Measurements from ENCODE around the gene CRYL1. TPM values are rescaled to one million over a fixed set of nuclear protein-coding genes. Genes with fewer than 3 reads are reported as not detected.

The CRYL1 gene
- total RNA-seq, 1 experiment from 2014 or later: 2.9 TPM

DNA sequence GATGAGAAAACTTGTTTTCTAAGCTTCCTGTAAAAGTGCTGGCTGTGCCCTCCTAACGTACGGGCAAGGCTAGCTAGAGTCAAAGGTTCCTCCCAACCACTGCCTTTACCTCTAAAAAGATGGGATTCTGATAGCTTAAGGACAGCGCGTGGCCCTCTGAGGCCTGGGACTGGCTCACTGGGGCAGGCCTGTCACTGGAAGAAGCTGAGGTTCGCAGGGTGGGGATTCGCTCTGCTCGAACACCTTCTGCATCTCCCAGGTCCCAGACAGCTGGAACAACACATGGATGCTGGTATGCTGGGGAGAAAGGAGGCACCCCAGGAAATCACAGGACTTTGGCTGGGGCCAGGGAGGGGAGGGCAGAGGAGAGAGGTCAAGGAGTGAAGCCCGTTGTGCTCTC lies 53.1 kb downstream of the CRYL1 start (continued):
- no peak for TF ChIP-seq MAX (CRISPR knock-in tag; IDR thresholded peaks at IDR 0.05)
- TF ChIP-seq, protein P1, sequence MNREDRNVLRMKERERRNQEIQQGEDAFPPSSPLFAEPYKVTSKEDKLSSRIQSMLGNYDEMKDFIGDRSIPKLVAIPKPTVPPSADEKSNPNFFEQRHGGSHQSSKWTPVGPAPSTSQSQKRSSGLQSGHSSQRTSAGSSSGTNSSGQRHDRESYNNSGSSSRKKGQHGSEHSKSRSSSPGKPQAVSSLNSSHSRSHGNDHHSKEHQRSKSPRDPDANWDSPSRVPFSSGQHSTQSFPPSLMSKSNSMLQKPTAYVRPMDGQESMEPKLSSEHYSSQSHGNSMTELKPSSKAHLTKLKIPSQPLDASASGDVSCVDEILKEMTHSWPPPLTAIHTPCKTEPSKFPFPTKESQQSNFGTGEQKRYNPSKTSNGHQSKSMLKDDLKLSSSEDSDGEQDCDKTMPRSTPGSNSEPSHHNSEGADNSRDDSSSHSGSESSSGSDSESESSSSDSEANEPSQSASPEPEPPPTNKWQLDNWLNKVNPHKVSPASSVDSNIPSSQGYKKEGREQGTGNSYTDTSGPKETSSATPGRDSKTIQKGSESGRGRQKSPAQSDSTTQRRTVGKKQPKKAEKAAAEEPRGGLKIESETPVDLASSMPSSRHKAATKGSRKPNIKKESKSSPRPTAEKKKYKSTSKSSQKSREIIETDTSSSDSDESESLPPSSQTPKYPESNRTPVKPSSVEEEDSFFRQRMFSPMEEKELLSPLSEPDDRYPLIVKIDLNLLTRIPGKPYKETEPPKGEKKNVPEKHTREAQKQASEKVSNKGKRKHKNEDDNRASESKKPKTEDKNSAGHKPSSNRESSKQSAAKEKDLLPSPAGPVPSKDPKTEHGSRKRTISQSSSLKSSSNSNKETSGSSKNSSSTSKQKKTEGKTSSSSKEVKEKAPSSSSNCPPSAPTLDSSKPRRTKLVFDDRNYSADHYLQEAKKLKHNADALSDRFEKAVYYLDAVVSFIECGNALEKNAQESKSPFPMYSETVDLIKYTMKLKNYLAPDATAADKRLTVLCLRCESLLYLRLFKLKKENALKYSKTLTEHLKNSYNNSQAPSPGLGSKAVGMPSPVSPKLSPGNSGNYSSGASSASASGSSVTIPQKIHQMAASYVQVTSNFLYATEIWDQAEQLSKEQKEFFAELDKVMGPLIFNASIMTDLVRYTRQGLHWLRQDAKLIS (CRISPR knock-in tag; IDR thresholded peaks at IDR 0.05; ENCODE audit: borderline replicate concordance): no peak
- no peak for TF ChIP-seq NR1H2 (CRISPR knock-in tag; IDR thresholded peaks at IDR 0.05)
- TF ChIP-seq, protein P2, sequence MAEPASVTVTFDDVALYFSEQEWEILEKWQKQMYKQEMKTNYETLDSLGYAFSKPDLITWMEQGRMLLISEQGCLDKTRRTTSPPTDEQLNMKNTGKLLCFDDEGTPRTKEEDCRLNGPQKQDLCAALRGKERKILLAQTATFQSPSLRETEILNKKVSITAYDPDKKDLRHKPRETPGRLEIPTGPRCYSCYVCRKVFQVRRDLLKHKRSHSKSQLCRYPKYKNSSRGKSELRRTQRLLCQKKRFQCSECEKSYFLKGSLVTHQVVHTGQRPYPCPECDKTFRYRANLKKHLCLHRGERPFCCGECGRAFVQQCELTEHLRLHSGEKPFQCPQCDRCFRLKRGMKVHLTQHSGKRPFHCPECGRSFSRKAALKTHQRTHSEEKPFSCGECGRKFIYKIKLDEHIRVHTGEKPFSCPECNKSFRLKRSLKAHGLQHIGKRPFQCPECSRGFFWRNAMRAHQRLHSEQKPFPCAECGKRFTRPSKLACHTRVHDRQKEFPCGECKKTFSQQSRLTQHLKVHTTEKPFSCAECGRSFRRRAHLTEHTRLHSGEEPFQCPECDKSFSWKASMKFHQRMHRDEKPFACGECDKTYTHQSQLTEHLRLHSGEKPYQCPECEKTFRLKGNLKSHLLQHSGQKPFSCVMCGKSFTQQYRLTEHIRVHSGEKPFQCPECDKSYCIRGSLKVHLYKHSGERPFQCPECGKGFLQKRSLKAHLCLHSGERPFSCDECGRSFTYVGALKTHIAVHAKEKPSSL (CRISPR knock-in tag; conservative IDR thresholded peaks at IDR 0.05): no peak

DNA sequence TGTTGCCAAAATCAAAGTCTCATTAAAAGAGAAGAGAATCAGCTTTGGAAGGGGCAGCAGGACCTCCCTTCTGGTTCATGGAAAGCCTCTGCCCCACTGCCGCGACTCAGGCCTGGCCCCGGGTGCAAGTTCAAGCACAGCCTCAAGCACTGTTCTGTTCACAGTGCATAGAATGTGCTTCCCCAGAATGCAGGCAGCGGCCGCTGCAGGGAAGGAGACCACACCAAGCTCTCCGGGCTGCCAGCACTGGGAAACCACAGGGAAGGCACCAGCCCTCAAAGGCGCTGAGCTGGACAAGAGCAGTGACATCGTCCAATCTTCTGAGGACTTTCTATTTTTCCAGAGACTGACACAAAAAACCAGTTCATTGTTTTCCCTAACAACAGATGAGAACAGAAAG lies 55.5 kb downstream of the CRYL1 start:
- Mint-ChIP-seq H3K4me1 (0 out of 2 replicates have a peak, but pooled peaks cover 2% of the 10 kb centered on the region), H3K36me3 (no peaks in the 10 kb centered on the region), H3K4me3 (no peak overlapping the region), H3K9me3 (no peaks in the 10 kb centered on the region), H3K27me3 (ENCODE audit: low read depth) (no peaks in the 10 kb centered on the region), H3K27ac (no peak overlapping the region)
- ATAC-seq: no peak
- POLR2A ChIA-PET: interaction anchor here (0.6 to 0.9 kb wide), 2 partner anchors 9 to 275 kb away, joined by 4 to 6 read pairs; no protein-coding TSS in a partner anchor
- no peak for DNase-seq (ENCODE audit: low spot score)
- CTCF ChIA-PET: interaction anchor here (1.5 kb wide), 1 partner anchor 273 kb away, joined by 4 read pairs; no protein-coding TSS in a partner anchor
- TF ChIP-seq ETV6 (CRISPR knock-in tag; IDR thresholded peaks at IDR 0.05) (no peak), TCF7 (CRISPR knock-in tag; IDR thresholded peaks at IDR 0.05; ENCODE audit: low read depth) (no peak), IRF1 (CRISPR knock-in tag; IDR thresholded peaks at IDR 0.05) (no peak), ZMAT4 (CRISPR knock-in tag; IDR thresholded peaks at IDR 0.05) (no peak), SOX15 (CRISPR knock-in tag; IDR thresholded peaks at IDR 0.05) (no peak), FOXP1 (CRISPR knock-in tag; IDR thresholded peaks at IDR 0.05; ENCODE audit: borderline replicate concordance) (no peak)
- TF ChIP-seq, protein P3, sequence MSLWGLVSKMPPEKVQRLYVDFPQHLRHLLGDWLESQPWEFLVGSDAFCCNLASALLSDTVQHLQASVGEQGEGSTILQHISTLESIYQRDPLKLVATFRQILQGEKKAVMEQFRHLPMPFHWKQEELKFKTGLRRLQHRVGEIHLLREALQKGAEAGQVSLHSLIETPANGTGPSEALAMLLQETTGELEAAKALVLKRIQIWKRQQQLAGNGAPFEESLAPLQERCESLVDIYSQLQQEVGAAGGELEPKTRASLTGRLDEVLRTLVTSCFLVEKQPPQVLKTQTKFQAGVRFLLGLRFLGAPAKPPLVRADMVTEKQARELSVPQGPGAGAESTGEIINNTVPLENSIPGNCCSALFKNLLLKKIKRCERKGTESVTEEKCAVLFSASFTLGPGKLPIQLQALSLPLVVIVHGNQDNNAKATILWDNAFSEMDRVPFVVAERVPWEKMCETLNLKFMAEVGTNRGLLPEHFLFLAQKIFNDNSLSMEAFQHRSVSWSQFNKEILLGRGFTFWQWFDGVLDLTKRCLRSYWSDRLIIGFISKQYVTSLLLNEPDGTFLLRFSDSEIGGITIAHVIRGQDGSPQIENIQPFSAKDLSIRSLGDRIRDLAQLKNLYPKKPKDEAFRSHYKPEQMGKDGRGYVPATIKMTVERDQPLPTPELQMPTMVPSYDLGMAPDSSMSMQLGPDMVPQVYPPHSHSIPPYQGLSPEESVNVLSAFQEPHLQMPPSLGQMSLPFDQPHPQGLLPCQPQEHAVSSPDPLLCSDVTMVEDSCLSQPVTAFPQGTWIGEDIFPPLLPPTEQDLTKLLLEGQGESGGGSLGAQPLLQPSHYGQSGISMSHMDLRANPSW (CRISPR knock-in tag; conservative IDR thresholded peaks at IDR 0.05; ENCODE audit: low read depth): no peak
- TF ChIP-seq, protein P4, sequence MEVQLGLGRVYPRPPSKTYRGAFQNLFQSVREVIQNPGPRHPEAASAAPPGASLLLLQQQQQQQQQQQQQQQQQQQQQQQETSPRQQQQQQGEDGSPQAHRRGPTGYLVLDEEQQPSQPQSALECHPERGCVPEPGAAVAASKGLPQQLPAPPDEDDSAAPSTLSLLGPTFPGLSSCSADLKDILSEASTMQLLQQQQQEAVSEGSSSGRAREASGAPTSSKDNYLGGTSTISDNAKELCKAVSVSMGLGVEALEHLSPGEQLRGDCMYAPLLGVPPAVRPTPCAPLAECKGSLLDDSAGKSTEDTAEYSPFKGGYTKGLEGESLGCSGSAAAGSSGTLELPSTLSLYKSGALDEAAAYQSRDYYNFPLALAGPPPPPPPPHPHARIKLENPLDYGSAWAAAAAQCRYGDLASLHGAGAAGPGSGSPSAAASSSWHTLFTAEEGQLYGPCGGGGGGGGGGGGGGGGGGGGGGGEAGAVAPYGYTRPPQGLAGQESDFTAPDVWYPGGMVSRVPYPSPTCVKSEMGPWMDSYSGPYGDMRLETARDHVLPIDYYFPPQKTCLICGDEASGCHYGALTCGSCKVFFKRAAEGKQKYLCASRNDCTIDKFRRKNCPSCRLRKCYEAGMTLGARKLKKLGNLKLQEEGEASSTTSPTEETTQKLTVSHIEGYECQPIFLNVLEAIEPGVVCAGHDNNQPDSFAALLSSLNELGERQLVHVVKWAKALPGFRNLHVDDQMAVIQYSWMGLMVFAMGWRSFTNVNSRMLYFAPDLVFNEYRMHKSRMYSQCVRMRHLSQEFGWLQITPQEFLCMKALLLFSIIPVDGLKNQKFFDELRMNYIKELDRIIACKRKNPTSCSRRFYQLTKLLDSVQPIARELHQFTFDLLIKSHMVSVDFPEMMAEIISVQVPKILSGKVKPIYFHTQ (CRISPR knock-in tag; IDR thresholded peaks at IDR 0.05): no peak

Measured in WTC11 (cell line).